CD8-positive, alpha-beta memory T cell (primary cell): ENCODE data around the gene URB2. TPM values are rescaled to one million over a fixed set of nuclear protein-coding genes. Genes with fewer than 3 reads are reported as not detected.

ENCODE experiments used
- CTCF ChIA-PET: fragments of 350-600 bp; sonication (Branson Sonifier 250); formaldehyde crosslinking; loops from one replicate; lab custom pipeline; 2021; ENCODE audit warnings: antibody characterized with exemption; lab: Charles Lee
- POLR2A ChIA-PET: fragments of 350-600 bp; sonication (Branson Sonifier 250); formaldehyde crosslinking; loops from one replicate; lab custom pipeline; 2021; ENCODE audit warnings: antibody characterized with exemption; lab: Charles Lee
- DNase-seq, 5 donors: peaks; one replicate each; pipeline versions ENCODE4 v3.0.0 to v3.0.0-alpha.2; 2020 to 2022; ENCODE audit warnings: mixed read lengths in 1 of 5
- H3K27ac ChIP-seq: one replicate; pipeline ENCODE4 v1.7.0; 2013; ENCODE audit warnings: low read depth, mild to moderate bottlenecking, low read length, moderate library complexity
- H3K27me3 ChIP-seq: 2 replicates; pipeline ENCODE4 v1.7.0; 2013; ENCODE audit warnings: low read length, mild to moderate bottlenecking; ENCODE audit not compliant: insufficient read depth, poor library complexity, severe bottlenecking
- H3K36me3 ChIP-seq: 2 replicates; pipeline ENCODE4 v1.7.0; 2013; ENCODE audit warnings: mild to moderate bottlenecking, low read length, moderate library complexity; ENCODE audit not compliant: insufficient read depth
- H3K4me1 ChIP-seq: 2 replicates; pipeline ENCODE4 v1.7.0; 2013; ENCODE audit warnings: mild to moderate bottlenecking, low read length, moderate library complexity; ENCODE audit not compliant: insufficient read depth
- H3K4me3 ChIP-seq: 2 replicates; pipeline ENCODE4 v1.7.0; 2013; ENCODE audit warnings: mild to moderate bottlenecking, low read length
- H3K9me3 ChIP-seq: 2 replicates; pipeline ENCODE4 v1.7.0; 2013; ENCODE audit warnings: mild to moderate bottlenecking, low read length
- H3K27ac Mint-ChIP-seq, 8 donors: one replicate each; pipeline ENCODE4 v1.8.0; 2020 to 2021; ENCODE audit warnings: mixed read lengths in 8 of 8, mild to moderate bottlenecking in 6 of 8, inconsistent platforms in 3 of 8, moderate library complexity in 3 of 8
- H3K27me3 Mint-ChIP-seq, 2 donors: one replicate each; pipeline ENCODE4 v1.8.0; 2020 to 2021; ENCODE audit warnings: mixed read lengths in 2 of 2, mild to moderate bottlenecking in 1 of 2, moderate library complexity in 1 of 2
- H3K36me3 Mint-ChIP-seq, 3 donors: one replicate each; pipeline ENCODE4 v1.8.0; 2020 to 2021; ENCODE audit warnings: mixed read lengths in 3 of 3, inconsistent platforms in 1 of 3, mild to moderate bottlenecking in 1 of 3
- H3K4me1 Mint-ChIP-seq, 3 donors: one replicate each; pipeline ENCODE4 v1.8.0; 2020 to 2021; ENCODE audit warnings: mixed read lengths in 3 of 3, inconsistent platforms in 1 of 3, mild to moderate bottlenecking in 1 of 3
- H3K4me3 Mint-ChIP-seq, 7 donors: one replicate each; pipeline ENCODE4 v1.8.0; 2020 to 2021; ENCODE audit warnings: mixed read lengths in 7 of 7, mild to moderate bottlenecking in 6 of 7, moderate library complexity in 4 of 7, inconsistent platforms in 2 of 7
- H3K9me3 Mint-ChIP-seq, 5 donors: one replicate each; pipeline ENCODE4 v1.8.0; 2020 to 2022; ENCODE audit warnings: mixed read lengths in 5 of 5, mild to moderate bottlenecking in 3 of 5, moderate library complexity in 2 of 5, inconsistent platforms in 1 of 5
- polyA plus RNA-seq: library from polyadenylated mRNA; unstranded; fragments of 300-500 nt; fragmentation: Illumina TruSeq; gene quantifications from one replicate; pipeline ENCODE4 v1.2.3, GENCODE V29; 2021
- total RNA-seq, 2 experiments: library from RNA; stranded (reverse); gene quantifications; one replicate each; pipeline ENCODE4 v1.2.3, GENCODE V29; 2021

URB2 gene
- total and polyA plus RNA-seq, 3 experiments from 2014 or later, result 6.5 to 38.2 (median 37.6) TPM

DNA sequence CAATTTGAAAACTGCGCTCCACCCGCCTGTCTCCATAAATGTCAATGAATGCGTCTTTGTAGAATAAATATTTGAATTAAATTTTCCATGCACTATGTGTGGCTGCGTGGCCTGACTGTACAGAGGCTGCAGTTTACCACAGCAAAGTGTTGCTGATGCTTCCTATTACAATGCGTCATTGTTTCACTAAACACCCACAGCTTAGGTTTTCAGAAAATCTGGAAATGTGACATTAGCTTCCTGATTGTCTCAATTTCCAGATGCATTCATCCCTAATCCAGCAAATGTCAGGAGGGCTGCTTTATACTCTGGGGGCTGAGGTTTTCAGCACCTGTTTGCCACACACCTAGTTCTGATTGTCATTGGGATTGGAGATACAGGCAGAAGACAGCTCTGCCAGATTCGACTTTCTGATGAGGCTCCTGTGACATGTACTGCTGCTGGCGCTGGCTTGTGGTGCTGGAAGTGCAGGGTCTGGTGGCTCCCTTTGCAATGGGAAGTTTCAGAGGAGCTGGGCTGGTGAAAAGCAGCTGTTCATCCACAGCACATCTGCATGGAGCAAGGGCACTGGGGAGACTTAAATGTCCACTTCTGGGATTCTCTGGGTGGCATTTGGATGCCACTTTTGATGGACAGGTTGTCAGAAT, 40.0 kb downstream of the URB2 start:
- Histone ChIP-seq H3K27me3 (no peaks in the 10 kb centered on the region), H3K9me3 (no peaks in the 10 kb centered on the region), H3K27ac (no peak overlapping the region), H3K4me1 (peaks cover 15% of the 10 kb centered on the region), H3K36me3 (no peaks in the 10 kb centered on the region), H3K4me3 (no peak overlapping the region)
- H3K9me3 Mint-ChIP-seq, result no peaks in the 10 kb centered on the region
- no peak overlapping the region for H3K27ac Mint-ChIP-seq
- CTCF ChIA-PET, result no interaction called here
- DNase-seq, result no peak
- peaks cover 0 to 4% (median 3%) of the 10 kb centered on the region in 3 donors for H3K4me1 Mint-ChIP-seq
- H3K4me3 Mint-ChIP-seq, result no peak overlapping the region
- peaks cover 0 to 4% (median 3%) of the 10 kb centered on the region in 3 donors for H3K36me3 Mint-ChIP-seq
- H3K27me3 Mint-ChIP-seq, result peaks cover 0 to 2% of the 10 kb centered on the region in 2 donors
- POLR2A ChIA-PET, result no interaction called here

- H3K36me3 Mint-ChIP-seq, result peaks cover 0 to 3% (median 0%) of the 10 kb centered on the region in 3 donors
- no peak overlapping the region for H3K4me3 Mint-ChIP-seq
- ChIA-PET CTCF (no interaction called here), POLR2A (interaction anchor here (0.7 kb wide), 1 partner anchor 22 kb away, joined by 3 read pairs; no protein-coding TSS in a partner anchor)
- DNase-seq, result no peak
- H3K4me1 Mint-ChIP-seq, result no peaks in the 10 kb centered on the region
- H3K27me3 ChIP-seq, result no peaks in the 10 kb centered on the region
- peaks cover 15% of the 10 kb centered on the region for H3K4me1 ChIP-seq
- H3K9me3 ChIP-seq, result no peaks in the 10 kb centered on the region
- H3K36me3 ChIP-seq, result no peaks in the 10 kb centered on the region
- H3K9me3 Mint-ChIP-seq, result no peaks in the 10 kb centered on the region
- no peak overlapping the region for H3K27ac ChIP-seq
- no peak overlapping the region for H3K4me3 ChIP-seq
- H3K27ac Mint-ChIP-seq, result no peak overlapping the region
- no peaks in the 10 kb centered on the region for H3K27me3 Mint-ChIP-seq
Observed at GRCh38 chr1:229666585-229666984, 40.5 kb downstream of the URB2 start.

DNA sequence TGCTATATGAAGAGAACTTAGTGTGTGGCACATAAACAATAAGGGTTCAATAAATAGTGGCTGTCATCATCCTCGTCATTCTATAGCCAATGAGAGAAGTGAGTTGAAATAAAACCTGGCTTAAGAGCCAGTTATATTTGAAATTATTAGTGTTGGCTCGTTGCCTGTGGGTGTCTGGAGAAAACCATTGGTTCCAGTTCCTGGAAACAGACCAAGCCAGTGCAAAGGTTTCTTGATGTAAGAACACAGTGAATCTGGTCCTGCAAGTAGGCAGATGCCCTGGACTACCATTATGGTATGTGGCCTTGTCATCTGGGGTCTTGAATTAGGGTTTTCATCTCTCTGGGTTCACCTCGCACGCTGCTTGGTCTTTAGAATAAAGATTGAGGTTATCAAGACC, 43.3 kb downstream of the URB2 start:
- Histone ChIP-seq H3K9me3 (no peaks in the 10 kb centered on the region), H3K36me3 (no peaks in the 10 kb centered on the region), H3K27ac (no peak overlapping the region), H3K4me3 (no peak overlapping the region), H3K27me3 (no peaks in the 10 kb centered on the region), H3K4me1 (peaks cover 6% of the 10 kb centered on the region)
- no peak overlapping the region for H3K4me3 Mint-ChIP-seq
- H3K9me3 Mint-ChIP-seq, result no peaks in the 10 kb centered on the region
- ChIA-PET POLR2A (no interaction called here), CTCF (no interaction called here)
- DNase-seq, result no peak
- H3K36me3 Mint-ChIP-seq, result peaks cover 0 to 3% (median 0%) of the 10 kb centered on the region in 3 donors
- H3K27me3 Mint-ChIP-seq, result no peaks in the 10 kb centered on the region
- no peak overlapping the region for H3K27ac Mint-ChIP-seq
- H3K4me1 Mint-ChIP-seq, result no peaks in the 10 kb centered on the region

DNA sequence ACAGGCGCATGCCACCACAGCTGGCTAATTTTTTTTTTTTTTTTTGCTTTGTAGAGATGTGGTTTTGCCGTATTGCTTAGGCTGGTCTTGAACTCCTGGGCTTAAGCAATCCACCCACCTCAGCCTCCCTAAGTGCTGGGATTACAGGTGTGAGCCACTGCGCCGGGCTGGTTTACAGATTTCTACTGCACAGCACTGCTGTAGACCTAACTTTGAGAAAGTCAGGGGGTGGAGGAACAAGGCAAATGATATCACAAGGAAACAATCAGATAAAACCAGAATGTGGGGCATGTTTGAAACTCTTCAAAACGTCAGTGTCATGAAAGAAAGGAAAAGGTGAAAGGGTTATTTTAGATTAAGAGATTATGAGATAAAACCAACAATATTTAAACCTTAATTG, 45.3 kb downstream of the URB2 start:
- Histone ChIP-seq H3K4me3 (no peak overlapping the region), H3K4me1 (no peaks in the 10 kb centered on the region), H3K27me3 (no peaks in the 10 kb centered on the region), H3K36me3 (no peaks in the 10 kb centered on the region), H3K27ac (no peak overlapping the region), H3K9me3 (no peaks in the 10 kb centered on the region)
- H3K27ac Mint-ChIP-seq, result no peak overlapping the region
- H3K4me1 Mint-ChIP-seq, result no peaks in the 10 kb centered on the region
- CTCF ChIA-PET, result interaction anchor here (3.5 kb wide), 1 partner anchor 10 kb away, joined by 14 read pairs; no protein-coding TSS in a partner anchor
- DNase-seq, result no peak
- no peak overlapping the region for H3K4me3 Mint-ChIP-seq
- H3K36me3 Mint-ChIP-seq, result peaks cover 0 to 3% (median 0%) of the 10 kb centered on the region in 3 donors
- no peaks in the 10 kb centered on the region for H3K9me3 Mint-ChIP-seq
- POLR2A ChIA-PET, result no interaction called here
- H3K27me3 Mint-ChIP-seq, result no peaks in the 10 kb centered on the region

DNA sequence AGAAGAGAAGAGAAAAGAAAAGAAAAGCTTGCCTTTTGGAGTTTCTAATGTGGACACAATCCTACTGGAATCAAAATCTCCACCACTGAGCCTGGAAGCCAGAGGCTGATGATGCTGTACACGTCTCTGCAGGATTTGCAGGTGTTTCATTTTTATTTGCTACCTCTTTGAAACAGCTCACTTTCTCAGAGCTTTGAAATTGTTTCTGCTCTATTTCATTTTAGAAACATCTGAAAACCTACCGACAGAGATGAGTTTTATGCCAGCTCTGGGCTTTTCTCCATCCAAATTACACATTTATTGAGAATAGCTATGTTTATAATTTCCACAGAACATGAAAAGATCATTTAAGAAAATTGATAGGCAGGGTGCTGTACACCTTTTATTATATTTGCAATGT, 46.2 kb downstream of the URB2 start:
- H3K27ac ChIP-seq, result no peak overlapping the region
- no peaks in the 10 kb centered on the region for H3K27me3 ChIP-seq
- H3K9me3 ChIP-seq, result no peaks in the 10 kb centered on the region
- no peaks in the 10 kb centered on the region for H3K27me3 Mint-ChIP-seq
- H3K36me3 ChIP-seq, result no peaks in the 10 kb centered on the region
- no peak overlapping the region for H3K27ac Mint-ChIP-seq
- H3K4me1 ChIP-seq, result no peaks in the 10 kb centered on the region
- CTCF ChIA-PET, result interaction anchor here (3.5 kb wide), 1 partner anchor 11 kb away, joined by 14 read pairs; no protein-coding TSS in a partner anchor
- no peak for DNase-seq
- H3K36me3 Mint-ChIP-seq, result peaks cover 0 to 3% (median 0%) of the 10 kb centered on the region in 3 donors
- H3K4me3 ChIP-seq, result no peak overlapping the region
- no peaks in the 10 kb centered on the region for H3K9me3 Mint-ChIP-seq
- no peaks in the 10 kb centered on the region for H3K4me1 Mint-ChIP-seq
- H3K4me3 Mint-ChIP-seq, result no peak overlapping the region
- POLR2A ChIA-PET, result no interaction called here

DNA sequence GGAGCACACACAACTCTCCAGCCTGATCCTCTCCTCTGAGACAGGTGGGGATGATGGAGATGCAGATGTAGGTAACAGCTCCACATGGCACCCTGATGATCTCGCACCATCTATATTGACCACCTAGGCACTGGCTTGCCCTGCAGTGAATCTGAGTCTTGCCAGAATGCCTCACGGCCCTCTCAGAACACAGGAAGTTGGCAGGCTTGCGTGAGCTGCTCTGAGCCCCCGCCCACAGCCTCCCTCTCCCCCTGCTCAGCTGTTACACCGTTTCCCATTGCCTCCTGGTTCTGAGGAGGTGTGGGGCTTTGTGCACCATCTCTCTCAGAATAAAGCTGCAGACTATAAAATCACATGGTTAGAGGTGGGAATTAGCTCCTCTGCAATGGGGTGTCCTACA, 48.0 kb downstream of the URB2 start:
- H3K27ac ChIP-seq, result no peak overlapping the region
- H3K36me3 ChIP-seq, result no peaks in the 10 kb centered on the region
- H3K27me3 ChIP-seq, result no peaks in the 10 kb centered on the region
- Mint-ChIP-seq H3K27ac (no peak overlapping the region), H3K4me3 (no peak overlapping the region), H3K27me3 (no peaks in the 10 kb centered on the region), H3K4me1 (no peaks in the 10 kb centered on the region), H3K9me3 (no peaks in the 10 kb centered on the region), H3K36me3 (peaks cover 0 to 2% (median 0%) of the 10 kb centered on the region in 3 donors)
- DNase-seq, result no peak
- H3K9me3 ChIP-seq, result no peaks in the 10 kb centered on the region
- CTCF ChIA-PET, result interaction anchor here (1.2 to 3.5 kb wide), 2 partner anchors 13 to 15 kb away, joined by 3 to 14 read pairs; no protein-coding TSS in a partner anchor
- no peaks in the 10 kb centered on the region for H3K4me1 ChIP-seq
- H3K4me3 ChIP-seq, result no peak overlapping the region
- POLR2A ChIA-PET, result no interaction called here

GRCh38 chr1:229675396-229675795, 49.3 kb downstream of the URB2 start:
- Histone ChIP-seq H3K4me1 (no peaks in the 10 kb centered on the region), H3K27me3 (no peaks in the 10 kb centered on the region), H3K4me3 (no peak overlapping the region), H3K36me3 (no peaks in the 10 kb centered on the region), H3K9me3 (no peaks in the 10 kb centered on the region), H3K27ac (no peak overlapping the region)
- no peak for DNase-seq
- Mint-ChIP-seq H3K27me3 (no peaks in the 10 kb centered on the region), H3K27ac (no peak overlapping the region), H3K4me3 (no peak overlapping the region), H3K36me3 (no peaks in the 10 kb centered on the region), H3K9me3 (no peaks in the 10 kb centered on the region), H3K4me1 (no peaks in the 10 kb centered on the region)
- ChIA-PET POLR2A (no interaction called here), CTCF (interaction anchor here (1.3 kb wide), 1 partner anchor 10 kb away, joined by 5 read pairs; no protein-coding TSS in a partner anchor)

DNA sequence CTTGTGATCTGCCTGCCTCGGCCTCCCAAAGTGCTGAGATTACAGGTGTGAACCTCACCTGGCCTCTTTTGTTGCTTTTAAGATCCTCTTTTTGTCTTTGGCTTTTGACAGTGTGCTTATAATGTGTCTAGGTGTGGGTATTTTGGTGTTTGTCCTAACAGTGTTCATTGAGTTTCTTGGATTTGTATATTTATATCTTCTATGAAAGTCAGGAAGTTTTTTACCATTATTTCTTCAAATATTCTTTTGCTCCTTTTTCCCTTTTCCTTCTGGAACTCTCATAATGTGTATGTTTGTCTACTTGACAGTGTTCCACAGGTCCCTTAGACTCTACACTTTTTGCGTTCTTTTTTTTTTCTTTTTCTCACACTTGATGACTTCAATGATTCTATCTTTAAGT, 59.1 kb downstream of the URB2 start:
- Mint-ChIP-seq H3K27ac (no peak overlapping the region), H3K36me3 (peaks cover 0 to 31% (median 0%) of the 10 kb centered on the region in 3 donors), H3K4me3 (no peak overlapping the region), H3K4me1 (no peaks in the 10 kb centered on the region), H3K9me3 (peaks cover 6 to 32% (median 12%) of the 10 kb centered on the region in 5 donors), H3K27me3 (peaks cover 7 to 18% of the 10 kb centered on the region in 2 donors)
- H3K9me3 ChIP-seq, result no peaks in the 10 kb centered on the region
- DNase-seq, result no peak
- no peaks in the 10 kb centered on the region for H3K27me3 ChIP-seq
- ChIA-PET CTCF (interaction anchor here (1.2 kb wide), 1 partner anchor 9 kb away, joined by 5 read pairs; no protein-coding TSS in a partner anchor), POLR2A (no interaction called here)
- H3K36me3 ChIP-seq, result no peaks in the 10 kb centered on the region
- H3K4me3 ChIP-seq, result no peak overlapping the region
- H3K4me1 ChIP-seq, result no peaks in the 10 kb centered on the region
- no peak overlapping the region for H3K27ac ChIP-seq
